VCaP (cell line): ENCODE data around the gene HAUS2.

Experiments
- H3K27ac ChIP-seq: fragments of 450-650 bp; 2 replicates; pipeline ENCODE4 v1.5.1; 2017
- TF ChIP-seq, protein P1 (sequence below): fragments of 450-650 bp; conservative IDR thresholded peaks from 2 replicates; pipeline ENCODE4 v1.5.1; 2017; ENCODE audit warnings: mild to moderate bottlenecking, moderate library complexity

Gene HAUS2

DNA sequence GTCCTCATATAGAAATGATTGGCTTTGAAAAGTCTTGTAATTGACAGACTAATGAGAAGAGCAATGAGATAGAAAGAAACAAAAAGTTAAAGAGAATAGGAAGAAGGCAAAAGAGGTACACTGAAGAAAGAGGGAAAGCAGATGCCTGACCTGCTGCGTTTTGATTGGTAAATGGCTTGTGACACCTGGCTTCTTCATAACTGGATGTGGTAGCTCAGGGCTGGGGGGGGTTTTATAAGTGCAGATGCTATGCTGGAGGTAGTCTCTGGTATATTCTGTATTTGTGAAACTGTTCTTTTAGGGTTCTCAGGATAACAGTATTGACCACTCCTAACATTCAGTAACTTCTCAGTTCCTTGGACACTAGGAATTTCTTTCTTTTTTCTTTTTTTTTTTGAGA is 28.1 kb downstream of the HAUS2 start:
- TF ChIP-seq, protein P1, sequence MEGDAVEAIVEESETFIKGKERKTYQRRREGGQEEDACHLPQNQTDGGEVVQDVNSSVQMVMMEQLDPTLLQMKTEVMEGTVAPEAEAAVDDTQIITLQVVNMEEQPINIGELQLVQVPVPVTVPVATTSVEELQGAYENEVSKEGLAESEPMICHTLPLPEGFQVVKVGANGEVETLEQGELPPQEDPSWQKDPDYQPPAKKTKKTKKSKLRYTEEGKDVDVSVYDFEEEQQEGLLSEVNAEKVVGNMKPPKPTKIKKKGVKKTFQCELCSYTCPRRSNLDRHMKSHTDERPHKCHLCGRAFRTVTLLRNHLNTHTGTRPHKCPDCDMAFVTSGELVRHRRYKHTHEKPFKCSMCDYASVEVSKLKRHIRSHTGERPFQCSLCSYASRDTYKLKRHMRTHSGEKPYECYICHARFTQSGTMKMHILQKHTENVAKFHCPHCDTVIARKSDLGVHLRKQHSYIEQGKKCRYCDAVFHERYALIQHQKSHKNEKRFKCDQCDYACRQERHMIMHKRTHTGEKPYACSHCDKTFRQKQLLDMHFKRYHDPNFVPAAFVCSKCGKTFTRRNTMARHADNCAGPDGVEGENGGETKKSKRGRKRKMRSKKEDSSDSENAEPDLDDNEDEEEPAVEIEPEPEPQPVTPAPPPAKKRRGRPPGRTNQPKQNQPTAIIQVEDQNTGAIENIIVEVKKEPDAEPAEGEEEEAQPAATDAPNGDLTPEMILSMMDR: no peak
- no peak overlapping the region for H3K27ac ChIP-seq

DNA sequence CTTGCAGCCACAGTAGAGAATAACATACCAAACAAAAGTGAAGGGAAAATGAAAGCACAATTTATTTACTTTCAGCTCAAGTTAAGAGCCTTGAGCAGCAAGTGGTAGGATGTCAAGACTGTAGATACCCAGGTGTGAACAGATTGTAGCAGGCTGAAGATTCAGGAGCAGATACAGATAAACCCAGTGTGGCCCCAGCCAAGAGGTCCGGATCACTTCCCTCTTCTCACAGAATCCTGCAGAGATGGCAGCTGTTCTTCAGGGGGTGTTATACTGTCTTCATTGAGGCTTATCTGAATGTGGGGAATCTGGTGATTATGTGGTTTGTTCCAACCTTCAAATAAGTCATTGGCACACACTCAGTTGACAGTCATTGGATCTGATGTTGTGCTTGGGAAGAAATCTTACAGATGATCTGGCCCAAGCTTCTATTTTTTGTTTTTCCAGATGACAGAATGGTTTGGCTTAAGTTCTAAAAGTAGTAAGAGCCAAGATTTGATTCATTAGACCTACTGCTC is 28.9 kb downstream of the HAUS2 start:
- H3K27ac ChIP-seq: no peak overlapping the region
- TF ChIP-seq, protein P1: no peak

DNA sequence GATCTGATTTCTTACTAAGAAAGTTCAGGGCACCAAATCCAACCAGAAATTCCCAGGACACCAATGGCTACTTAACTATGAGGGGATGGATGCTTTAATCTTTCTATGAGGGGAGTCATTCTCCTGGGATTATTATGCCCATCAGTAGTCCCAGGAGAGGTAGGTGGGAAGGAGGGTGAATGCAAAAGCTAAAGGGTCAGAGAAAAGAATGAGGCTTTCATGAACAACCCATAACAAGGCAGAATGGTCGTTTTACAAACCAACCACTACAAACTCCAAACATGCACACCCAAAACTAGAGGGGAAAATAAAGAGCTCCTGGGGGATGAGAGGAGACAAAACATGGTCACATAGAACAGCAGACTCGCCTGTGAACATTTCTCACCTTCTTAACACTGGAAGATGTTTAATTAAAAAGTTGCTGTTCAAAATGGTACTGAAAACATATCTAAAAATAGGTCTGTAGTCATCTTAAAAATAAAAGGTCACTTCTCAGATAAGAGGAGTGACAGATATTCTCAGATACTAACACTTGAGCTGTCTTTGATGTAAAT is 30.4 kb downstream of the HAUS2 start:
- TF ChIP-seq, protein P1: no peak
- H3K27ac ChIP-seq: no peak overlapping the region

DNA sequence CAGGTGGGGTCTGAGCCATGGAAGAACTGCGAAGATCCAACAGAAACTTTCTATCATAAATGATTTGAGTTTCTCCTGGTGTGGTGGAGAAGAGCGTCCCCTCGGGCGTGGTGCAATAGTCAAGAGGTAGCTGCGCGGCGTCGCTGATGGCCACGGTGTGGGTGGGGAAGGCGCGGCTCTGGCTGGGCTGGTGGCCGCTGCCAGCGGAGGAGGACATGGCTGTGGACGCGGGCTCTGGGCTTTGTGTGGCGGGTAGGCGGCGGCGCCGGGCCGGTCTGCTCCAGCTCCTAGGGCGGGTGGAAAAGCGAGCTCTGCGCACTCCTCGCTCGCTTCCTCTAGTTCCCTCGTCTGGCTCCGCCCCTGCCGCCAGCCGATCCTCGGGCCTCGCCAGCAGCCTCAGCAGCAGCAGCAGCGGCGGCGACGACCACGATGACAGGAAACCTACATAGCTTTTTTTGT is 32.7 kb downstream of the HAUS2 start:
- no peak overlapping the region for H3K27ac ChIP-seq
- TF ChIP-seq, protein P1: no peak

DNA sequence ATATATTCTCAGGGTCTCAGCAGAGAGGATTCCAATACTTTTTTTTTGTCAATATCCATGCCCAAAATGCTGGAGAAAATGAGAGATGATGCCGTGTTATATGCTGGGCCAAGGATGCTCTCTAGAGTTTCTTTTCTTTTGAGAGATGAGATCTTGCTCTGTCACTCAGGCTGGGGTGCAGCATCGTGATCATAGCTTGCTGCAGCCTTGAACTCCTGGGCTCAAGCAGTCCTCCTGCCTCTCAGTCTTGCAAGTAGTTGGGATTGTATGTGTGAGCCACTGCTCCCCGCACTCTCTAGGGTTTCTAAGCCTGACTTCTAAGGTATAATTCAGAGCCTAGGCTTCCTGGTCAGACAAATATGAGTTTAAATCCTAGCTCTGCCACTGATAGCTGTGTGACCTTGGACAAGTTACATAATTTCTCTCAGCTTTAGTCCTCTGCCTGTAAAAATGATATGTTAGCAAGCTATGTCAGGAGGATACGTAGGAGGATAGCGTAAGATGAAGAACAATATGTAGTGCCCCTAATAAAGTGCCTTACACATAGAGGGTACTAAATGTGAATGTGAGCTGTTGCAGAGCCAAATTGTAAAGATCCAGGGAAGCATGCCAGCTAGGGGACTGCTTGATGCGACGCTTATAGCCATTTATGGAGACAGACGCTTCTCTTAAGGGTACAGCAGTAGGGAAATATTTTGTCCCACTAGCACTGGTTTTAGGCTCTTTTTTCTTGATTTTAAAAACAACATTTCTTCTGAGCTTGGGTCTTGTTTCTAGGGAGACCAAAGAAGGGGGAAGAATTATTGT is 34.1 kb downstream of the HAUS2 start:
- TF ChIP-seq, protein P1: no peak

DNA sequence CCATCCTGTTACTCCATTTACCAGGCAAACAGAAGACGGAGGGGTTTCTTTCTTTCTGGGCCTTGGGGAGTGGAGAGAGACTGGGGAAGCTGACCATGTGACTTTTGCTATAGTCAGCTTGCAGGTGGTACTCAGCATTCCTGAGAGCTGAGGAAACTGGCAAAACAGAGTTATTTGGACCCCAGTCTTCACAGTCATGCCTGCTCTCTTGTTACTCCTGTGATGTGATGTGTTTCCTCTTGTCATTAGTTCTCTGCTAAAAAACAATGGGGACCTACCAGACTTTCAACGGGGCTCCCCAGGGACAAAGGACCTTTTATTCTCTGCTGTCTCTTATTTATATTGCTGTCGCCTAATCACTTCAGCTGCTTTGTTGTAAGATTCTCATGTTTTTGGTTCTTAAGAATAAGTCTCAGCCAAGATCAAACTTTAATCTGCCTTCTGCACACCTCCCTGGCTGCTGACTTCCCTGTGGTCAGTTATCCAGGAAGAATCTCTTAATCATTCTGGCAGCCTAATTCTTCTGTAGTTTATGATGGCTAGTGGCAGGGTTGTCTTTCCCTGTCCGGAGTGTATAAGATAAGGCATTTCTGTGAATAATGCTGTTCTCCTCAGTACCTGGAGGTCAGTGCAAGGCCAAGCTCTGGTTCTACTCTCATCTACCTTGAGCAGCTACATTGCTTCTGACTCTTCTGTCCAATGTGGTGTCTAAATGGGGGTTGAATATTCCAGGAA is 35.6 kb downstream of the HAUS2 start:
- TF ChIP-seq, protein P1: no peak
- no peak overlapping the region for H3K27ac ChIP-seq

More for the DNA sequence above, 34.1 kb downstream of the HAUS2 start:
- H3K27ac ChIP-seq: no peak overlapping the region
